K562 (cell line): ENCODE results near the gene LLGL2. TPM values are rescaled to one million over a fixed set of nuclear protein-coding genes. Genes with fewer than 3 reads are reported as not detected.

Source experiments
- CHD2 ChIP-seq: IDR thresholded peaks from 2 replicates; pipeline ENCODE4 v1.6.1; 2011; ENCODE audit warnings: low read depth, low read length
- EHMT2 ChIP-seq: fragments of 450-650 bp; IDR thresholded peaks from 2 replicates; pipeline ENCODE4 v1.6.1; 2018; ENCODE audit warnings: antibody characterized with exemption
- EWSR1 ChIP-seq: fragments of 450-650 bp; IDR thresholded peaks from 2 replicates; pipeline ENCODE4 v1.6.1; 2018; ENCODE audit warnings: borderline replicate concordance, mild to moderate bottlenecking, low read depth, moderate library complexity; ENCODE audit not compliant: partially characterized antibody
- FIP1L1 ChIP-seq: fragments of 200-400 bp; formaldehyde crosslinking; IDR thresholded peaks from 2 replicates; pipeline ENCODE4 v1.6.1; 2018; ENCODE audit warnings: mild to moderate bottlenecking, low read depth, low read length; ENCODE audit not compliant: poor library complexity, severe bottlenecking
- GABPB1 ChIP-seq: sonication (generic); formaldehyde crosslinking; IDR thresholded peaks from 2 replicates; pipeline ENCODE4 v1.8.0; 2022; ENCODE audit warnings: mild to moderate bottlenecking, missing genetic modification reagents
- RERE ChIP-seq: sonication (generic); formaldehyde crosslinking; IDR thresholded peaks from 2 replicates; pipeline ENCODE4 v1.8.0; 2023; ENCODE audit warnings: missing genetic modification reagents, mild to moderate bottlenecking, borderline replicate concordance
- SMARCC2 ChIP-seq: fragments of 450-650 bp; IDR thresholded peaks from 2 replicates; pipeline ENCODE4 v1.6.1; 2017; ENCODE audit warnings: antibody characterized with exemption, moderate library complexity, mild to moderate bottlenecking, low read depth
- TAF7 ChIP-seq: fragments of 450-650 bp; IDR thresholded peaks from 2 replicates; pipeline ENCODE4 v1.6.1; 2016; ENCODE audit warnings: missing genetic modification characterization, missing compliant biosample characterization
- ZFP1 ChIP-seq: fragments of 450-650 bp; formaldehyde crosslinking; IDR thresholded peaks from 2 replicates; pipeline ENCODE4 v1.4.0; 2020; ENCODE audit warnings: mild to moderate bottlenecking, mixed read lengths
- ZNF23 ChIP-seq: fragments of 250-450 bp; sonication (Bioruptor Pico); IDR thresholded peaks from 2 replicates; pipeline ENCODE4 v1.4.0; 2020; ENCODE audit warnings: mild to moderate bottlenecking
- polyA plus RNA-seq, 8 experiments: library from polyadenylated mRNA; depleted of rRNA in 4 of 8; stranded (reverse) in 5 of 8; unstranded in 3 of 8; fragments of >200 nt; fragmentation: Nextera tagmentation in 2 of 8; fragmentation: Illumina TruSeq in 1 of 8; extraction: Ambion mirVana in 2 of 8; extraction: Trizol in 1 of 8; gene quantifications; 2 replicates each; pipeline versions ENCODE4 v1.2.1 to v1.2.3, GENCODE V29; 2011 to 2014; ENCODE audit warnings: inconsistent platforms in 1 of 8, missing spikeins in 1 of 8
- total RNA-seq, 7 experiments: library from RNA; depleted of rRNA in 6 of 7; stranded (reverse); fragments of >200 nt in 6 of 7; fragmentation: Illumina TruSeq in 2 of 7; extraction: Trizol in 2 of 7; gene quantifications; 2 replicates each; pipeline versions ENCODE4 v1.2.1 to v1.2.3, GENCODE V29; 2011 to 2021; ENCODE audit warnings: low replicate concordance in 1 of 7
- TF ChIP-seq, protein P1 (sequence below), 3 experiments: IDR thresholded peaks in 2 of 3; conservative IDR thresholded peaks in 1 of 3; 2 replicates each; pipeline ENCODE4 v1.5.1; 2011 to 2012; ENCODE audit warnings: low read length in 3 of 3, mild to moderate bottlenecking in 3 of 3, control low read depth in 2 of 3, improper control_type of control experiment in 1 of 3, inconsistent platforms in 1 of 3, low read depth in 1 of 3, mixed read lengths in 1 of 3, moderate library complexity in 1 of 3; ENCODE audit not compliant: insufficient read depth in 2 of 3
- TF ChIP-seq, protein P2 (sequence below): fragments of 250-450 bp; sonication (Bioruptor Pico); IDR thresholded peaks from 2 replicates; pipeline ENCODE4 v1.4.0; 2020; ENCODE audit warnings: mild to moderate bottlenecking, moderate library complexity, borderline replicate concordance
- TF ChIP-seq, protein P3 (sequence below): fragments of 450-650 bp; IDR thresholded peaks from 2 replicates; pipeline ENCODE4 v1.7.1; 2018; ENCODE audit warnings: mild to moderate bottlenecking, low read depth; ENCODE audit not compliant: partially characterized antibody

LLGL2 gene
- total and polyA plus RNA-seq, 9 of the 15 experiments (the other 6 are each of a cell fraction or from before 2014, with no cell fraction given): 0.32 to 24.4 (median 10.2) TPM

DNA sequence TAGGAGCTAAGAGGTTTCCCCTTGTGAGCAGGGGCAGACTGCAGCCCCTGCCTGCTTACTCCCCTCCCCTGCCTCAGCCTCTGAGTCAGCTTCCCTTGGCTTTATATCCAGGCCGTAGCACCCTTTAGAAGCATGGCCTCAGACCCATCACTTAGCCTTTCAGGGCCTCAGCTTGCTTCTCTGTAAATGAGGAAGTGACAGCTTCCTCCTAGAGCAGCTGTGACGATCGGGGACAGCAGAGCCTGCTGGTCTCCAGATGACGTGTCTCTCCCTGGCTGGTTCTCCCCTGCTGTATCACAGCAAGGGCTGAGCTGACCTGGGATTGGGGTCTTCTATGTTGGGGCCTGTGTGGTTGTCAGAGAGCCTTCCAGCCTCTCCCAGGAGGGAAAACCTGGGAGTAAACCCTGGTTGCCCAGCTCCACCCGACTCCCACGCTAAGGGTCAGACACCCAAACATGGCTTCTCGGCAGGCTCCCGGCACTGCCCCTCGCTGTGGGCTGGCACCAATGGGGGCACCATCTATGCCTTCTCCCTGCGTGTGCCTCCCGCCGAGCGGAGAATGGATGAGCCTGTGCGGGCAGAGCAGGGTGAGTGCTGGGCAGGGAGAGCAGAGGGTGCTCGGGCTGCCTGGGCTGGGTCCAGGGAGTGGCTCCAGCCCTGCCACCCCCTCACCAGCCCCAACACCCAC, 45.8 kb downstream of the LLGL2 start (continued):
- TF ChIP-seq FIP1L1 (no peak), ZFP1 (CRISPR knock-in tag) (no peak), GABPB1 (CRISPR knock-in tag) (peak; percentile 83), EWSR1 (no peak), RERE (no peak), ZNF23 (CRISPR knock-in tag) (no peak), CHD2 (no peak), EHMT2 (no peak), TAF7 (no peak), SMARCC2 (no peak)
- TF ChIP-seq, protein P1, sequence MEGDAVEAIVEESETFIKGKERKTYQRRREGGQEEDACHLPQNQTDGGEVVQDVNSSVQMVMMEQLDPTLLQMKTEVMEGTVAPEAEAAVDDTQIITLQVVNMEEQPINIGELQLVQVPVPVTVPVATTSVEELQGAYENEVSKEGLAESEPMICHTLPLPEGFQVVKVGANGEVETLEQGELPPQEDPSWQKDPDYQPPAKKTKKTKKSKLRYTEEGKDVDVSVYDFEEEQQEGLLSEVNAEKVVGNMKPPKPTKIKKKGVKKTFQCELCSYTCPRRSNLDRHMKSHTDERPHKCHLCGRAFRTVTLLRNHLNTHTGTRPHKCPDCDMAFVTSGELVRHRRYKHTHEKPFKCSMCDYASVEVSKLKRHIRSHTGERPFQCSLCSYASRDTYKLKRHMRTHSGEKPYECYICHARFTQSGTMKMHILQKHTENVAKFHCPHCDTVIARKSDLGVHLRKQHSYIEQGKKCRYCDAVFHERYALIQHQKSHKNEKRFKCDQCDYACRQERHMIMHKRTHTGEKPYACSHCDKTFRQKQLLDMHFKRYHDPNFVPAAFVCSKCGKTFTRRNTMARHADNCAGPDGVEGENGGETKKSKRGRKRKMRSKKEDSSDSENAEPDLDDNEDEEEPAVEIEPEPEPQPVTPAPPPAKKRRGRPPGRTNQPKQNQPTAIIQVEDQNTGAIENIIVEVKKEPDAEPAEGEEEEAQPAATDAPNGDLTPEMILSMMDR (IDR thresholded peaks at IDR 0.05 in 2 of 3, conservative IDR thresholded peaks at IDR 0.05 in 1 of 3; ENCODE audit: insufficient read depth in 2 of 3, low read depth in 1 of 3, low read length in 3 of 3): no peak
- TF ChIP-seq, protein P2, sequence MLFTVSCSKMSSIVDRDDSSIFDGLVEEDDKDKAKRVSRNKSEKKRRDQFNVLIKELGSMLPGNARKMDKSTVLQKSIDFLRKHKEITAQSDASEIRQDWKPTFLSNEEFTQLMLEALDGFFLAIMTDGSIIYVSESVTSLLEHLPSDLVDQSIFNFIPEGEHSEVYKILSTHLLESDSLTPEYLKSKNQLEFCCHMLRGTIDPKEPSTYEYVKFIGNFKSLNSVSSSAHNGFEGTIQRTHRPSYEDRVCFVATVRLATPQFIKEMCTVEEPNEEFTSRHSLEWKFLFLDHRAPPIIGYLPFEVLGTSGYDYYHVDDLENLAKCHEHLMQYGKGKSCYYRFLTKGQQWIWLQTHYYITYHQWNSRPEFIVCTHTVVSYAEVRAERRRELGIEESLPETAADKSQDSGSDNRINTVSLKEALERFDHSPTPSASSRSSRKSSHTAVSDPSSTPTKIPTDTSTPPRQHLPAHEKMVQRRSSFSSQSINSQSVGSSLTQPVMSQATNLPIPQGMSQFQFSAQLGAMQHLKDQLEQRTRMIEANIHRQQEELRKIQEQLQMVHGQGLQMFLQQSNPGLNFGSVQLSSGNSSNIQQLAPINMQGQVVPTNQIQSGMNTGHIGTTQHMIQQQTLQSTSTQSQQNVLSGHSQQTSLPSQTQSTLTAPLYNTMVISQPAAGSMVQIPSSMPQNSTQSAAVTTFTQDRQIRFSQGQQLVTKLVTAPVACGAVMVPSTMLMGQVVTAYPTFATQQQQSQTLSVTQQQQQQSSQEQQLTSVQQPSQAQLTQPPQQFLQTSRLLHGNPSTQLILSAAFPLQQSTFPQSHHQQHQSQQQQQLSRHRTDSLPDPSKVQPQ (CRISPR knock-in tag): no peak
- TF ChIP-seq, protein P3, sequence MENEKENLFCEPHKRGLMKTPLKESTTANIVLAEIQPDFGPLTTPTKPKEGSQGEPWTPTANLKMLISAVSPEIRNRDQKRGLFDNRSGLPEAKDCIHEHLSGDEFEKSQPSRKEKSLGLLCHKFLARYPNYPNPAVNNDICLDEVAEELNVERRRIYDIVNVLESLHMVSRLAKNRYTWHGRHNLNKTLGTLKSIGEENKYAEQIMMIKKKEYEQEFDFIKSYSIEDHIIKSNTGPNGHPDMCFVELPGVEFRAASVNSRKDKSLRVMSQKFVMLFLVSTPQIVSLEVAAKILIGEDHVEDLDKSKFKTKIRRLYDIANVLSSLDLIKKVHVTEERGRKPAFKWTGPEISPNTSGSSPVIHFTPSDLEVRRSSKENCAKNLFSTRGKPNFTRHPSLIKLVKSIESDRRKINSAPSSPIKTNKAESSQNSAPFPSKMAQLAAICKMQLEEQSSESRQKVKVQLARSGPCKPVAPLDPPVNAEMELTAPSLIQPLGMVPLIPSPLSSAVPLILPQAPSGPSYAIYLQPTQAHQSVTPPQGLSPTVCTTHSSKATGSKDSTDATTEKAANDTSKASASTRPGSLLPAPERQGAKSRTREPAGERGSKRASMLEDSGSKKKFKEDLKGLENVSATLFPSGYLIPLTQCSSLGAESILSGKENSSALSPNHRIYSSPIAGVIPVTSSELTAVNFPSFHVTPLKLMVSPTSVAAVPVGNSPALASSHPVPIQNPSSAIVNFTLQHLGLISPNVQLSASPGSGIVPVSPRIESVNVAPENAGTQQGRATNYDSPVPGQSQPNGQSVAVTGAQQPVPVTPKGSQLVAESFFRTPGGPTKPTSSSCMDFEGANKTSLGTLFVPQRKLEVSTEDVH: no peak
